MM.1S (cell line): ENCODE results near the gene CLEC2L.

Source experiments
- DNase-seq: peaks from one replicate; pipeline ENCODE4 v3.0.0-alpha.2; 2015
- H2AFZ ChIP-seq: fragments of 300-600 bp; sonication (generic); 2 replicates; pipeline ENCODE4 v1.6.0; 2016; ENCODE audit warnings: antibody characterized with exemption, low read length
- H3F3A ChIP-seq: fragments of 300-600 bp; sonication (generic); 2 replicates; pipeline ENCODE4 v1.6.1; 2016; ENCODE audit warnings: mild to moderate bottlenecking, antibody characterized with exemption, low read length, moderate library complexity, mixed read lengths; ENCODE audit not compliant: insufficient read depth
- H3K27ac ChIP-seq: fragments of 300-600 bp; sonication (generic); 2 replicates; pipeline ENCODE4 v1.5.1; 2016; ENCODE audit warnings: mild to moderate bottlenecking, low read length
- H3K27me3 ChIP-seq: fragments of 300-600 bp; sonication (generic); replicated peaks from 2 replicates; pipeline ENCODE4 v1.6.0; 2016; ENCODE audit warnings: low read length; ENCODE audit not compliant: insufficient read depth
- H3K36me3 ChIP-seq: fragments of 300-600 bp; sonication (generic); replicated peaks from 2 replicates; pipeline ENCODE4 v1.6.1; 2016; ENCODE audit warnings: mild to moderate bottlenecking, low read length, mixed read lengths; ENCODE audit not compliant: insufficient read depth
- H3K4me1 ChIP-seq: fragments of 300-600 bp; sonication (generic); 2 replicates; pipeline ENCODE4 v1.6.1; 2016; ENCODE audit warnings: low read length, mixed read lengths
- H3K4me2 ChIP-seq: fragments of 300-600 bp; sonication (generic); 2 replicates; pipeline ENCODE4 v1.6.0; 2016; ENCODE audit warnings: low read depth, low read length
- H3K4me3 ChIP-seq: fragments of 300-600 bp; sonication (generic); 2 replicates; pipeline ENCODE4 v1.5.1; 2016; ENCODE audit warnings: low read length, mixed read lengths
- H3K79me2 ChIP-seq: fragments of 300-600 bp; sonication (generic); 2 replicates; pipeline ENCODE4 v1.6.1; 2016; ENCODE audit warnings: mixed run types, low read length, mixed read lengths
- H3K9ac ChIP-seq: fragments of 300-600 bp; sonication (generic); 2 replicates; pipeline ENCODE4 v1.6.1; 2016; ENCODE audit warnings: low read length, mixed read lengths
- H3K9me2 ChIP-seq: fragments of 300-600 bp; sonication (generic); replicated peaks from 2 replicates; pipeline ENCODE4 v1.6.1; 2016; ENCODE audit warnings: mild to moderate bottlenecking, low read length, mixed read lengths; ENCODE audit not compliant: insufficient read depth
- H3K9me3 ChIP-seq: fragments of 300-600 bp; sonication (generic); replicated peaks from 2 replicates; pipeline ENCODE4 v1.6.1; 2016; ENCODE audit warnings: mild to moderate bottlenecking, low read length, mixed read lengths; ENCODE audit not compliant: insufficient read depth
- H4K20me1 ChIP-seq: fragments of 300-600 bp; sonication (generic); 2 replicates; pipeline ENCODE4 v1.6.1; 2016; ENCODE audit warnings: mild to moderate bottlenecking, low read length, moderate library complexity, mixed read lengths; ENCODE audit not compliant: insufficient read depth
- EZH2 ChIP-seq: fragments of 300-600 bp; sonication (generic); optimal IDR thresholded peaks from 2 replicates; pipeline ENCODE3; 2017; ENCODE audit warnings: low read depth, mild to moderate bottlenecking, antibody characterized with exemption, low read length, mixed read lengths
- EZH2phosphoT487 ChIP-seq: fragments of 300-600 bp; sonication (generic); IDR thresholded peaks from 2 replicates; pipeline ENCODE4 v1.6.1; 2018; ENCODE audit warnings: antibody characterized with exemption, low read length
- TF ChIP-seq, protein P1 (sequence below): fragments of 300-600 bp; sonication (generic); IDR thresholded peaks from 2 replicates; pipeline ENCODE4 v1.5.1; 2016; ENCODE audit warnings: antibody characterized with exemption, low read length, mixed read lengths

The CLEC2L gene

DNA sequence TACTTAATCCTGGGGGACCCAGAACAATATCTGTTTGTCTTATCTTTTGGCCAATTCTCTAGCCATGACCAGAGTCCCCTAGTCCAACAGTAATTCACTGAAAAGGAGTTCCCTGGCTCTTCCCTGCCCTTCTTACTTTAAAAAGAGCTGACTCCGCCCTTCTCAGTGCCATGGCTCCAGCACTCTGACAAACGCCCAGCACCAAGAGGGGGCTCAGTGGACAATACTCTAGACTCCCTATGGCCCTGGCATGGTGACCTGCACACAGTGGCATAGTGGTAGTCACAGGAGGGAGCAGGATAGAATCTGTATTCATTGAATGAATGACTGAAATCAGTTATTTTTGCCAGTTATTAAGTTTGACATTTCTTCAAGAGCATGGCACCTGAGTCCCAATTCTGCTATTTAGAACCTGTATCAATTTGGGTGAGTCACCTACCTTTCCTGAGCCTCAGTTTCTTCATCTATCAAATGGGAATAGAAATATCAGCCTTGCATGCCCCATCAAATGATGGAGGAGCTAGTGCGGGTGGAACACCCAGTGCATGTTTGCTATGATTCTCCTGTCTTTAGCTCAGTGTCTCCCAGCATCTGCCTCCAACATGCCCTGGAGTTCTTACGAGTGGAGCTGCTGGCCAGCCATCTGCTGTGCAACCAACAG lies 69.4 kb downstream of the CLEC2L start:
- no peak overlapping the region for H2AFZ ChIP-seq
- no peaks in the 10 kb centered on the region for H3K36me3 ChIP-seq
- H3K9me2 ChIP-seq, result no peaks in the 10 kb centered on the region
- no peaks in the 10 kb centered on the region for H3K4me1 ChIP-seq
- H3K4me2 ChIP-seq, result no peak overlapping the region
- H3K9ac ChIP-seq, result no peak overlapping the region
- H3K79me2 ChIP-seq, result no peaks in the 10 kb centered on the region
- no peak overlapping the region for H3K4me3 ChIP-seq
- no peaks in the 10 kb centered on the region for H3K27me3 ChIP-seq
- H3F3A ChIP-seq, result no peaks in the 10 kb centered on the region
- H3K27ac ChIP-seq, result no peak overlapping the region
- no peaks in the 10 kb centered on the region for H4K20me1 ChIP-seq
- TF ChIP-seq EZH2phosphoT487 (no peak), EZH2 (no peak)
- TF ChIP-seq, protein P1, sequence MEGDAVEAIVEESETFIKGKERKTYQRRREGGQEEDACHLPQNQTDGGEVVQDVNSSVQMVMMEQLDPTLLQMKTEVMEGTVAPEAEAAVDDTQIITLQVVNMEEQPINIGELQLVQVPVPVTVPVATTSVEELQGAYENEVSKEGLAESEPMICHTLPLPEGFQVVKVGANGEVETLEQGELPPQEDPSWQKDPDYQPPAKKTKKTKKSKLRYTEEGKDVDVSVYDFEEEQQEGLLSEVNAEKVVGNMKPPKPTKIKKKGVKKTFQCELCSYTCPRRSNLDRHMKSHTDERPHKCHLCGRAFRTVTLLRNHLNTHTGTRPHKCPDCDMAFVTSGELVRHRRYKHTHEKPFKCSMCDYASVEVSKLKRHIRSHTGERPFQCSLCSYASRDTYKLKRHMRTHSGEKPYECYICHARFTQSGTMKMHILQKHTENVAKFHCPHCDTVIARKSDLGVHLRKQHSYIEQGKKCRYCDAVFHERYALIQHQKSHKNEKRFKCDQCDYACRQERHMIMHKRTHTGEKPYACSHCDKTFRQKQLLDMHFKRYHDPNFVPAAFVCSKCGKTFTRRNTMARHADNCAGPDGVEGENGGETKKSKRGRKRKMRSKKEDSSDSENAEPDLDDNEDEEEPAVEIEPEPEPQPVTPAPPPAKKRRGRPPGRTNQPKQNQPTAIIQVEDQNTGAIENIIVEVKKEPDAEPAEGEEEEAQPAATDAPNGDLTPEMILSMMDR, result no peak
- H3K9me3 ChIP-seq, result no peaks in the 10 kb centered on the region
- DNase-seq, result no peak

GRCh38 chr7:139594090-139594489 lies 70.6 kb downstream of the CLEC2L start:
- Histone ChIP-seq H3F3A (no peaks in the 10 kb centered on the region), H4K20me1 (no peaks in the 10 kb centered on the region), H3K4me2 (no peak overlapping the region), H3K9ac (no peak overlapping the region), H3K36me3 (no peaks in the 10 kb centered on the region), H3K9me3 (no peaks in the 10 kb centered on the region), H3K9me2 (no peaks in the 10 kb centered on the region), H3K79me2 (no peaks in the 10 kb centered on the region), H3K27ac (no peak overlapping the region), H3K4me1 (no peaks in the 10 kb centered on the region), H3K27me3 (no peaks in the 10 kb centered on the region), H3K4me3 (no peak overlapping the region), H2AFZ (no peak overlapping the region)
- TF ChIP-seq, protein P1, result no peak
- no peak for TF ChIP-seq EZH2phosphoT487
- TF ChIP-seq EZH2, result no peak
- DNase-seq, result no peak
